Heart left ventricle (tissue), 13 donors: ENCODE measurements around the gene STRBP.

ENCODE experiments used
- POLR2A ChIP-seq, 2 donors: fragments of 450-650 bp; IDR thresholded peaks; one replicate each; pipeline ENCODE4 v1.6.1; 2017; ENCODE audit warnings: antibody characterized with exemption in 2 of 2, mild to moderate bottlenecking in 2 of 2, moderate library complexity in 2 of 2
- TF ChIP-seq, protein P1 (sequence below), 12 donors: fragments of 200-600 bp; sonication (generic) in 4 of 12; IDR thresholded peaks; one replicate each; pipeline versions ENCODE4 v1.5.0 to v1.8.0; 2018 to 2022; ENCODE audit warnings: antibody characterized with exemption in 12 of 12, mild to moderate bottlenecking in 5 of 12
- donor health status: ischemic (EF 13 %, LVEDD 7.1; RV severe dilation, severe dysfunction).
- donor health status: DM: no; HTN: yes; CAD: no.
- donor health status: DM: no; HTN: no; CAD: no.
- donor health status: ischemic (EF 25% LVEDD 6.9; RV normal size, moderate dysfunction).
- donor health status: ischemic (EF 25% LVEDD 5.7; RV mildly dilated, moderate dysfunction).
- donor health status: ischemic (EF 35%, LVEDD 5.7; RV mildly dilated, moderate dysfunction).
- donor health status: nonischemic (EF 11% LVEDD 7.7; RV severe dilation, severe dysfunction).
- donor health status: DM: yes; HTN: yes; CAD: no.
- donor health status: PGD.
- donor health status: ischemic (EF 29% LVEDD 5.4; RV normal size, mild dysfunction).
- donor health status: nonischemic (EF 23%, LVEDD 6.1; RV moderate dilation, normal function).

DNA sequence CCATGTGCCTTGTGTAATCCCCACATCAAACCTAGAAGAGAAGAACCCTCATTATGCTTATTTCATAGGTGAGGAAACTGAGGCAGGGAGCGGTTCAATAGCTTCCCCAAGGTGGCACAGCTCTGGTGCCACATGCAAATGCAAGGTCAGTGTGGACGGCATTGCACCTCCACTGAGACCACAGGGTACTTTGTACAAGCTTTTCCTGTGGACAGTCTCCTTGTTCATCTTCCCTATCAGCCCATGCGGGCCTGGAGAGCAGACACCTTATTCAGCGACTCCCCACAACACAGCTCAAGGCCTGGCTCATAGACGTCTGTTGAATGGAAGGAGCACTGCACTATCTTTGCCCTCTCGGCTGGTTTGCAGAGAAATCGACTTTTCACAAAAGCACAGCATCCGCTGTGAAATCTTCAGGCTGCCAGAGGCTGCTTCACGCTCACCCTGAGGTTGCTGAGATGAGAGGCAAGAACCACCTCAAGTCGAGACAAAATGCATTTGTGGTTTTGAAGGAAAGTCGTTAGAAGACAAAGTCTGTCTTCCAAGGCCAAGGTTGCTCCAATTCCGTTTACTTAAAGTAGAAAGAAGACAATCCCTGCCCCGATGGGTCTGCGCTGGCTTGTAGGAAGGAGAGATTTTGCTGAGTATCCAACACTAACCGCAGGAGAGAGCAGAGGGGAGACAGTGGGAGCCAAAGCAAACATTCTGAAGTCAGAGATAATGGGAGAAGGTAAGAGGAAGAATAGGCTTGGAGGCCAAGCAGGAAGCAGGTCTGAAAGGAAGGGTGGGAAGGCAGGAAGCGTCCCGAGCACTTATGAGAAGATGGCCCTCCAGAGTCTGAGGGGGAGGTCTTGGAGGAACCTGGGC, 34.2 kb upstream of the STRBP start:
- TF ChIP-seq, protein P1, sequence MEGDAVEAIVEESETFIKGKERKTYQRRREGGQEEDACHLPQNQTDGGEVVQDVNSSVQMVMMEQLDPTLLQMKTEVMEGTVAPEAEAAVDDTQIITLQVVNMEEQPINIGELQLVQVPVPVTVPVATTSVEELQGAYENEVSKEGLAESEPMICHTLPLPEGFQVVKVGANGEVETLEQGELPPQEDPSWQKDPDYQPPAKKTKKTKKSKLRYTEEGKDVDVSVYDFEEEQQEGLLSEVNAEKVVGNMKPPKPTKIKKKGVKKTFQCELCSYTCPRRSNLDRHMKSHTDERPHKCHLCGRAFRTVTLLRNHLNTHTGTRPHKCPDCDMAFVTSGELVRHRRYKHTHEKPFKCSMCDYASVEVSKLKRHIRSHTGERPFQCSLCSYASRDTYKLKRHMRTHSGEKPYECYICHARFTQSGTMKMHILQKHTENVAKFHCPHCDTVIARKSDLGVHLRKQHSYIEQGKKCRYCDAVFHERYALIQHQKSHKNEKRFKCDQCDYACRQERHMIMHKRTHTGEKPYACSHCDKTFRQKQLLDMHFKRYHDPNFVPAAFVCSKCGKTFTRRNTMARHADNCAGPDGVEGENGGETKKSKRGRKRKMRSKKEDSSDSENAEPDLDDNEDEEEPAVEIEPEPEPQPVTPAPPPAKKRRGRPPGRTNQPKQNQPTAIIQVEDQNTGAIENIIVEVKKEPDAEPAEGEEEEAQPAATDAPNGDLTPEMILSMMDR (IDR thresholded peaks at IDR 0.05): no peak
- no peak for TF ChIP-seq POLR2A (IDR thresholded peaks at IDR 0.05)
